NCI-H2171 (cell line): ENCODE measurements around the gene EZR.
"Not testable (repeated sequence)": the region's sequence is repeated elsewhere in the genome, so short reads cannot be mapped to it uniquely, and the experiment has no call there.

ENCODE experiments used
- DNase-seq: peaks from one replicate; lab custom pipeline; 2025; lab: John Stamatoyannopoulos, UW

The EZR gene

GRCh38 chr6:158841358-158841757 is 22.2 kb upstream of the EZR start:
- no peak for DNase-seq

GRCh38 chr6:158840465-158840864 is 21.3 kb upstream of the EZR start:
- no peak for DNase-seq

- no peak for DNase-seq
Measured at GRCh38 chr6:158839796-158840195, 20.6 kb upstream of the EZR start.

GRCh38 chr6:158838790-158839189 is 19.6 kb upstream of the EZR start:
- not testable (repeated sequence) for DNase-seq

GRCh38 chr6:158837684-158838625 is 18.8 kb upstream of the EZR start:
- no peak for DNase-seq

- no peak for DNase-seq
Measured at GRCh38 chr6:158836625-158837311, 17.6 kb upstream of the EZR start.

- no peak for DNase-seq
Measured at GRCh38 chr6:158835616-158836221, 16.6 kb upstream of the EZR start.

GRCh38 chr6:158834675-158835385 is 15.7 kb upstream of the EZR start:
- DNase-seq: no peak

- DNase-seq: not testable (repeated sequence)
Measured at GRCh38 chr6:158832807-158833206, 13.6 kb upstream of the EZR start.

- DNase-seq: no peak
Measured at GRCh38 chr6:158832026-158832425, 12.9 kb upstream of the EZR start.

- DNase-seq: no peak
Measured at GRCh38 chr6:158831571-158831970, 12.4 kb upstream of the EZR start.

- DNase-seq: no peak
Measured at GRCh38 chr6:158830736-158831135, 11.6 kb upstream of the EZR start.

- DNase-seq: no peak
Measured at GRCh38 chr6:158828807-158829206, 9.6 kb upstream of the EZR start.

GRCh38 chr6:158826819-158827501 is 7.8 kb upstream of the EZR start:
- no peak for DNase-seq

GRCh38 chr6:158825951-158826306 is 6.8 kb upstream of the EZR start:
- DNase-seq: no peak

- no peak for DNase-seq
Measured at GRCh38 chr6:158825038-158825950, 6.1 kb upstream of the EZR start.

GRCh38 chr6:158823616-158824015 is 4.4 kb upstream of the EZR start:
- not testable (repeated sequence) for DNase-seq

- DNase-seq: no peak
Measured at GRCh38 chr6:158819977-158820622, 932 bp upstream of the EZR start.

- DNase-seq: peak; percentile 34
Measured at GRCh38 chr6:158818581-158819212, 471 bp downstream of the EZR start.
